ENCODE measurements around the gene GRIA3.
A peak's percentile ranks its signal among the peaks of the same experiment; 100 is the strongest.

The GRIA3 gene

DNA sequence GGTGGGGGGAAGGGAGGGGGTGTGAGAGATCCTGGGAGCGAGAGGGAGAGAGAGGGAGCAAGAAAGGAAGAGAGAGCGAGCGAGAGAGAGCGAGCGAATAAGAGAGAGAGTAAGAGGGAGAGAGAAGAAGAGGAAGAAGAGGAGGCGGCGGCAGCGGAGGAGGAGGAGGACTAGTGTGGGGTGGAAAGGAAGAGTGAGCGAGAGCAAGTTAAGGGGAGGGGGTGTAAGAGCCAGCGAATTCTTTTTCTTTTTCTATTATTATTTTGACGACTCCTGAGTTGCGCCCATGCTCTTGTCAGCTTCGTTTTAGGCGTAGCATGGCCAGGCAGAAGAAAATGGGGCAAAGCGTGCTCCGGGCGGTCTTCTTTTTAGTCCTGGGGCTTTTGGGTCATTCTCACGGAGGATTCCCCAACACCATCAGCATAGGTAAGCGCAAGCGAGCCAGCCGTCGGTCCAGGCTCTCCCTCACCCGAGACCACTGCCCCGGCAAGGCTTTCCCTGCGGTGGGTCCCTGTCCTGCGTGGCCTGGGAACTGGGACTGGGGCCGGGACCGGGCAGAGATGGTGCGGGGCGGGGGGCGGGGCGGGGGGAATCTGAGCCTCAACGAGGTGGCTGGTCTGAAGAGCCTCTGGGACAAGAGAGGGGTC lies at the start of gene GRIA3:
TSS of gene GRIA3 (plus strand) at position 60 of the 647 bp plus-strand sequence. CDS start at position 318, 258 bp downstream.
- DNase-seq (ENCODE audit: low read depth, low spot score): peak; percentile 45

DNA sequence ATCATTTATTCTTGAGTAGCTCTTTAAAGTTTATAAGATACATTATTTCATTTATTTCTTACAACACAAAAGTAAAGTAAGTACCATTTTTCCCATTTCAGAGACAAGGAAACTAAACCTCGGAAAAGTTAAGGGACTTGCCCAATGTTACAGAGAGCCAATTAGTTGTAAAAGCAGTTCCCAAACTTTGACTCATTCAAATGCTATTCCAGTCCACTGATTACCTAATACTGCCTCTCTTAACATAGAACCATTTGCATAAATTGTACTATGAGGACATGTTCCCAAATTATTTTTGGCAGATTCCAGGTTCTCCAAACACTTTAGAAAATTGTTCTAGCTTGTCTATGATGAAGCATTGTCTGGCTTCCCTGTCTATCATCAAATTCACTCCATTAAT lies 45.6 kb upstream of the GRIA3 start:
- DNase-seq (ENCODE audit: low read depth, low spot score): no peak

DNA sequence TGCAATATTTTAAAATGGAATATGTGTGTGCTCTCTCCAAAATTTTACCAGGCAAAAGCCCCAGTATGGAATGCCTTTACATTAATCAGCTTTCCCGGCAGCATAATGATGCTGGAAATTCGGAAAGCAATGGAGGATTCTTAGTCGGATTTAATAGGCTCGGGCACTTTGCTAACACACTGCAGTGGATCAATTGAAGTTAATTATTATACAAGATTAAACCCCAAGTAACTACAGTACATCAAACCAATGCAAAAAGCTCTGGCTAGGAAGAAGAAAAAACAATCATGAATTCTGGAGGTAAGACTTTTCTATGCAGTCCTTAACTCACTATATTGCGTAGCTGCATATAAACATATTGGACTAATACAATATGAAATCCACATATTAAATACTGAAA lies 43.6 kb upstream of the GRIA3 start:
- no peak for DNase-seq (ENCODE audit: low read depth, low spot score)

DNA sequence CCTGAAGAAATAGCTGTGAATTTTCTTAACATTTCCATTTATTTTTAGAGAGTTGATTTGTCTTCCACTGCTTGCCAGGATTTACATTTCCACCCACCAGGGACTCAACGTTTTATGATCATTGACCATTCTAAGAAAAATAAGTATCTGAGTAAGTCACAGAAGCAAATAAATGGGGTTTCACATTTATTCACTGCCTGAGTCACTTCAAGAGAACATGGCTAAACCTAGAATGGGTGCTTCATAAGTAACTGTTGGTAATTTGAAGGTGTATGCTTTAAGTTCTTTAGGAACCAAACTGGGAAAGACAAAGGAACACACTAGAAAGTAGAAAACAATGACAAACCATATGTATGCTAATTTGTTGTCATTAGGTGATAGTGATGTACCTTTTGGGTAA lies 43.2 kb upstream of the GRIA3 start:
- DNase-seq (ENCODE audit: low read depth, low spot score): no peak

DNA sequence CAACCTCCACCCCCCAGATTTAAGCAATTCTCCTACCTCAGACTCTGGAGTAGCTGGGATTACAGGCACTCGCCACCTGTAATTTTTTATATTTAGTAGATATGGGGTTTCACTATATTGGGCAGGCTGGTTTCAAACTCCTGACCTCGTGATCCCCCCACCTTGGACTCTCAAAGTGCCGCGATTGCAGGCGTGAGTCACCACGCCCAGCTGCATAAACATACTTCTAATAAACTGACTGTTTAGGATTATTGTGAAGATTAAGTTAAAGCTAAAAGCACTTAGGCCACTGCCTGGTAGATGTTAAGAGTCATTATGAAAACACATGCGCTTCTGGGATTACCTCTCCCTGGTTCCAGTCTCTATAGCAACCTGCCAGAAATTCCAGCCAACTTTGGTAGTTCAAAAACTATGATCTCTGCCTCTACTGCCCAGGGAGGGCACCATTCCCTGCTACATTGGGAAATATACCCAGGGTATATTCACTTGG lies 30.2 kb upstream of the GRIA3 start:
- no peak for DNase-seq (ENCODE audit: low read depth, low spot score)

DNA sequence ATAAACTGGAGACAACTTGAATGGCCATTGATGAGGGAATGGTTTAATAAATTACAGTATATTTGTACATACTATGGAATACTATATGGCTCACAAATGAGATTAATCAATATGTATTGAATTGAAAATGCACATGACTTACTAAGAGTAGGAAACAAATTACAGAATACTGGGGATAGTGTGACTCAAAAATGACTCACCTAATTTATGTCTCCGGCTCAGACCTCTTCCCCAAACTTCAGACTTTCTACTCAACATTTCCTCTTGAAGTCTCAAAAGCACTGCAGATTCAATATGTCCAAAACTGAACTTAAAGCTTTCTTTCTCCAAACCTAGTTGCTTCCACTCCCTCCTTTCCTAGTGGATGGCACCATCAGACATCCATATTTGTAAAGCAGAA lies 28.8 kb upstream of the GRIA3 start:
- DNase-seq (ENCODE audit: low read depth, low spot score): no peak

DNA sequence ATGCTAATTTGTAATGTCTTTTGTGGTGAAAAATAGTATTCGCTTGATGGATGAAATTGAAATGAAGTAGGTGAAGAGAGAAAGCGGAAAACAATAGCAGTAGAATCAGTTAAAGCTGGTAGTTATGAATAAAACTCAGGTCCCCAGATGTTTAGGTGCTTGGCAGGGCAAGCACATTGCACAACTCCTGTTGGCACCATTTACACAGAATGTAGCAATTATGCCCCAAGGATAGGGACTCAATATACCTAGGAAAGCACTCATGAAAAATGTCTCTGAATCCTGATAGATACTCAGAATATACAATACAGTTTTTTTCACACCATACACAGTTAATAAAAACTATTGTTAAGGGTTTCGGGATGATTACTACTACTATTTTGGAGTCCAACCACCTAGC lies 26.5 kb upstream of the GRIA3 start:
- DNase-seq (ENCODE audit: low read depth, low spot score): no peak

DNA sequence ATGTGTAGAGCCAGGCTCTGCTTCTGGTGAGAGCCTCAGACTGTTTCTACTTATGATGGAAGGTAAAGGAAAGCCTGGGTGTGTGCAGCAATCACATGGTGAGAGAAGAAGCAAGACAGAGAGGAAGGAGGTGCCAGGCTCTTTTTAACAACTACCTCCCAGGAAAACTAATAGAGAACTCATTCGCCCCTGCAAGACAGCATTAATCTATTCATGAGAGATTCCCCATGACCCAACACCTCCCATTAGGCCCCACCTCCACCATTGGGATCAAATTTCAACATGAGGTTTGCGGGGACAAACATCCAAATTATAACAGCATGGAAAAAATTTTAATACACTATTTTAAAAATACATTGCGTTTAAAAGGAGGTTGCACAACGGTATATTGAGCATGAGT lies 24.7 kb upstream of the GRIA3 start:
- DNase-seq (ENCODE audit: low read depth, low spot score): no peak

DNA sequence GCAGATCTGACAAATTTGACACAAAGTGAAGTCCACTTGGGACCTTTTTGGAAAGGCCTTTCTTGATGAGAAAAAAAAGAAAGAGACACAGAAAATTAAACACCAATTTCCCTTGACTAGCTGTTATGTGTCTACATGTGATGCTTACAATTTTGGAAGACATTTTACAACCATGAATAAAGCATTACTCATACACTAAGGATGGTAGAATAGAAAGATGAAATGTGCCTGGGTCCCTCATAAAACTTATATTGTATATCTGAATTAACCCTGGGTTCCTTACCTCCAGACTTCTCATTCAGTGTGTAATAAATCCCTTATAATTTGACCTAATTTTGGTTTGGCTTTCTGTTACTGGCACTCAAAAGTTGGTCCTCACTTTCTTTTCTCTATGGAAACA lies 16.5 kb upstream of the GRIA3 start:
- no peak for DNase-seq (ENCODE audit: low read depth, low spot score)

DNA sequence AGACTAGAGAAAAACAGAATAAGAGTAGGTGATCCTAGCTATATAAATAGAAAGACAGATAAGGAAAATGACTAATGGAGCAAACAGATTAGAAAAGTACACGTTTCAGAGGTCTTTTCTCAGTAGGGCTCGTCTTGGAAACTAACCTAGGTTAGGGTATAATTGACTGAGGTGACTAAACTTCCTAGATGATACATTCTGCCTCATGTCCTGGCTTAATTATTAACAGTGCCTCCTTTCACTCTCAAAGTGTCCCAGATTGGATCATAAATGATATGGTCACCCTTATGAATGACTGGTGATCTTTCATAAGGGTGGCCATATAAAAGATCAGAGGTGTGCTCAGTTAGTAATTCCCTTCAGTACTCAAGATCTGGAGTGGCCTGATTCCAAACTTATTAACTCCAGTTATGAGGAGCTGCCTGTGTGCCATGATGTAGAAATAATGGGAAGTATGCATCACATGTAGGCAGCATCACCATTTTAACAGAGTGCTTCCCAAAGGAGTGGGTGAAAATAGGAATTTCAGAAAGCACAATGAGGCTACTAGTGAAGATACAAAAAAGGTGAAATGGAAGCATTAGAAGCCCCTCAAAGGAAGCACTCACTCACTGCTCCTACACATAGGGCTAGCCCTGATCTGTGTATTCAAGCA lies 14.7 kb upstream of the GRIA3 start:
- no peak for DNase-seq (ENCODE audit: low read depth, low spot score)

DNA sequence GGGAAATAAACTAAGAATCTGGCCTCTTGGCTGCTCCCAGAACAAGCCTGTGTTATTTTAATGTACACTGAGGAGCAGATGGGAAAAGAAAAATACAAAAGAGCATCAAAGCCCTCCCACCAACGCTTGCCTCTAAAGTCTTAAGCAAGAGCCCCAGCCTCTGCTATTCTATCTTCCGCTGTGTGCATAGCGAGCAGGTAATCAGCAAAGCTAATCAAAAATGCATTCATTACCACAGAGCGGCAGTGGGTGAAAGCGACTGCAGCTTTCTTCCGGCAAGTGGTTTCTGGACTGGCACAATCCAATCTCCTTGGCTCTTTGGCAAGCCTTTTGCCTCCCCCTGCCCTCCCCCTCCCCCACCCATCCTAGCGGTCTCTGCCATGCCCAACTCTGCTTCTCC lies 13.5 kb upstream of the GRIA3 start:
- DNase-seq (ENCODE audit: low read depth, low spot score): no peak

DNA sequence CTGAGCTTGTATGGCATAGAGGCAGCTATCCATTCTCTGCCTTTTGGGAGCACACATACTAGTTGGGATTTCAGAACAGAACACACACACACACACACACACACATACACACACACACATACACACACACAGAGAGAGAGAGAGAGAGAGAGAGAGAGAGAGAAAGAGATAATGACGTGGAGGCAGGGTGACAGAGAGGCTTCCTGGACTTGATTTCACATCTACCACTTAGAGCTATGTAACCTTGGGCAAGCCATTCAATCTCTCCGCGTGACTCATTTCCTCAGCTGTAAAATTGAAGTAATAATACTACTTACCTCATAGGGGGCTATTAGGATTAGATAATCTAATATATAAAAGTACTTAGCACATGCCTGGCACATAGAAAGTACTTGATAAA lies 12.3 kb upstream of the GRIA3 start:
- DNase-seq (ENCODE audit: low read depth, low spot score): no peak

DNA sequence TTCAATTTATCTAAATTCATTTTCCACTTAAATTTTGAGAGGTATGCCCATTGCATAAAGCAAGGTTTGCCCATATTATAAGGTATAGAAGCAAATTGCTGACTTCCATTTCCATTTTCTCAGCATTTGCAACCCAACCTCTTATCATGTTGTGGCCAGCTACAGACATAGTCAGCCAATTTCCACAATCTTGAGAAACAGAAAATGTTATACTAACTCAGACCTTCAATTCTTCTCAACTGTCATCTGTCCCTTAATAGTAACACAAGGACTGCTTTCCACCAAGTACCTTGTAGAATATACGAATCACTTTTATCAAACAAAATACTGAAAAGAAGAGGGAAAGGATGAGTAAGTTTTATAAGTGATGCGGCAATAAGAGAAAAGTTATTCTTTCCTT lies 11.2 kb upstream of the GRIA3 start:
- DNase-seq (ENCODE audit: low read depth, low spot score): no peak

DNA sequence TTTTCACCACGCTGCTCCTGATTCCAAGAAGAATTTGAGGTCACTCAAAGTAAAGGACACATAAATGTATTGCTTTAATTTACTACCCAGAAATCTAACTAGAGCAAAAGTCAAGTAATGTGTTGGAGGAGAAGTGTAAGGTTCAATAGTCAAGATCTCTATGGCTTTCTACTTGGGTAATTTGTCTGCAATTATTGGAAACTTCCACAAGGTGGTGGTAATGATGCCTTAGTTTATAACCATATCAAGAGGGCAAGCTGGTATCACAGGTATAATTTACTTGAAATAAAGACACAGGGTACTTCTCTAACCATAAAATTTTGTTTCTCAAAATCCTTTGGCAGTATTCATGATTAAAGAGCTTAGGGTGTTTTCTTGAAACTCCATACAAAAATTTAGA lies 10.2 kb upstream of the GRIA3 start:
- no peak for DNase-seq (ENCODE audit: low read depth, low spot score)

DNA sequence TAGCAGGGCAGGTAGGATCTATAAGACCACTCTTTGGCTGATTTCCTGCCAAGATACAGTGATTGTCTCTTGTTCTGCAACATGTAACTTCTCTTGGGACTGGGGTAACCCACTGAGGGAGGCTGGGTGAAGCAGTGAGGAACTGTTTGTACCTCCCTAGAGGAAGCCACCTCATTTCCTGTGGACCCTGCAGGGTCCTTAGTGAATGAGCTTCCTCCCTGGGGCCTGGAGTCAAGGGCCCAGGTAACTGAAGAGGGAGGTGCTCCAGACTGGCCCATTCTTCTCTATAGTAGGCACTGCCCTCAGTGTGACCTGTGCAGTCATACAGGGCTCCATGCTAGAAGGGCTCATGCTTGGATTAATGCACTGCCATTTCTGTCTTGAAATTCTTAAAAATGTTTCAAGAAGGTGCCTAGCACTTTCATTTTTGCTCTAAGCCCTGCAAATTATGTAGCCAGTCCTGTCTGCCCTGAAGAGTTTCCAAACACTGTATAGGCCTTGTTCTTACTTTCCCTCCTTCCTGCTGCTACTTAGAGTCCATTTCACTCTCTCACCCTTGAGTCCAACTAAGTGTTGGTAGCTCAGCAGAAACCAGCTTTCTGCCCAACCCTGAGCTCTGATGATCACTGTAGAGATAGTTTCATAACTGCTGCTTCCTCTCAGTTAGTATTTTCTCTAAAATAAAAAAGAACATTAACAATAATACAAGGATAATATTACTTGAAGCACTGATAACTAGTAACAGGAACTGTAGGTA lies 8.5 kb upstream of the GRIA3 start:
- DNase-seq (ENCODE audit: low read depth, low spot score): no peak

DNA sequence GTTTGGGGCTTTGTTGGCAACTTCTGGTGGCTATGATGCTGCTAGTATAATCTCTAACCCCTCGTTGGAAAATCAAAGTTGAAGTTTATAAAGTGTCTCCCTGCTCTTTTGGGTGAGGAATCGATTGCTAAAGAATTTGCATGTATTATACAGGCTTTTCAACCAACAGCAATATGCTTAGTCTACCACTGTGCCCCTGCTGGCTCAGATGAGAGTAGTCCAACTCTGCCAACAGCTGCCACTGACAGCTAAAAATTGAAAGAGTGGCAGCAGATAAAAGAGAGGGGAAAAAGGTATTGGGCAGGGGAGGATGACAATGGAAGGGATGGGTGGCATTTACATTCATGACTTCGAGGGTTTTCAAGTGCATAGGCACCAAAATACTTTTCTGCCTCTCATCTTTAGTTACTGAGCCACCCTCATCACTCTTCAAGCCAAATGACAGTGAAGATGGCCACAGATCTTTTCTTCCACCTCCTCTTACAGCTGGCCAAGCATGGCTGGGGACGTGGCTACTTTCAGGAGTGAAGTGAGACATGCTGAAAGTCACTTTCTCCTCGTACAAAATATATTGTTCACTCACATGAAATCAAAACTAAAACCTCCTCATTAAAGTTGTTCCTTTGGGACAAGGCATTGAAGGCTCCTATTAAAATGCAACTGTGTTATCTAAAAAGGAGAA lies 2.7 kb upstream of the GRIA3 start:
- DNase-seq (ENCODE audit: low read depth, low spot score): no peak

DNA sequence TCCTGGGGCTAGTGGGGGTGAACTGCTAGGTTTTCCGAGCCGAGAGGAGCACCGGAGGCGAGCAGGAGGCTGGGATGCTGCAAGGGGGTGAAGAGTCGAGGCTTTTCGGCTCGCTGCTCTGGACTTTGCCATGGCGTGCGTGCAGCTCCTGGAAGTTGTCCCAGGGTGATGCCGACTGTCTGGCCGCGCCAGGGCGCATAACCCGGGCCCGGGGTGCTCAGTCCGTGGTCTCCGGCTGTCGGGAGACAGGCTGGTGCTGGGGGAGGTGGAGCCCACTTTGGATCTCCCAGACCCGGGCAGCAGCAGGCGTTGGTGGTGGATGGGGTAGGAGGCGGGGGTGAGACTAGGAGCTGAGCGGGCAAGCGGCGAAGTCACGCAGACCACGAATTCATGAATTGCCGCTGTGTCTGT lies 793 bp downstream of the GRIA3 start:
- DNase-seq (ENCODE audit: low read depth, low spot score): peak; percentile 44

DNA sequence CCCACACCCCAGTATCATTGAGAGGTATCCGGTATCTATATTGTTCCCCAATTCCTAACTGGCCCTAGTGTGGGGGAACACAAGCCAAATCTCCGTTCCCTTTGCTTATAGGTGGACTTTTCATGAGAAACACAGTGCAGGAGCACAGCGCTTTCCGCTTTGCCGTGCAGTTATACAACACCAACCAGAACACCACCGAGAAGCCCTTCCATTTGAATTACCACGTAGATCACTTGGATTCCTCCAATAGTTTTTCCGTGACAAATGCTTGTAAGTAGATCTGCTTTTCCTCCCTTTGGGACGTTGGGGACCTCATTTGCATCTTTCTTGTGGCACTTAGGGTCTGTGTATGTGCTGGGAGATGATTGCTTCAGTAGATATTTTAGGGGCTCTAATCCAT lies 1.6 kb downstream of the GRIA3 start:
- no peak for DNase-seq (ENCODE audit: low read depth, low spot score)

DNA sequence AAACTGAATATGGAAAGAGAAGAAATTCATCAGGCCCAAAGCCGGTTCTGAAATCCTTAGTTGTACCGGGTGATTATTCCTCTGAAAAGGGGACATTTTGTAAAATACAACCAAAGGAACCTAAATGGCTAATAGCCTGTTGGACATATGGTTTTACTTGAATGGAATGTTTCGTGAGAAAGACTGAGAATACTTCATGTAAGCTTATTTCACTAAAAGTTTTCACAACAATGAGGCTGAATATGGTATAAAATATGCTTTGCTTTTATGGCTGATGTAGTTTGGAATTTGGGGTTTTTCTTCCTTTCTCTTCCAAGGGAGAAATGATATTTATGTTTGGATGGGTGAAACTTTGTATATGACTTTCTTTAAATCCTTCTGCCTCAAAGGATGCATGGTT lies 2.7 kb downstream of the GRIA3 start:
- DNase-seq (ENCODE audit: low read depth, low spot score): no peak

DNA sequence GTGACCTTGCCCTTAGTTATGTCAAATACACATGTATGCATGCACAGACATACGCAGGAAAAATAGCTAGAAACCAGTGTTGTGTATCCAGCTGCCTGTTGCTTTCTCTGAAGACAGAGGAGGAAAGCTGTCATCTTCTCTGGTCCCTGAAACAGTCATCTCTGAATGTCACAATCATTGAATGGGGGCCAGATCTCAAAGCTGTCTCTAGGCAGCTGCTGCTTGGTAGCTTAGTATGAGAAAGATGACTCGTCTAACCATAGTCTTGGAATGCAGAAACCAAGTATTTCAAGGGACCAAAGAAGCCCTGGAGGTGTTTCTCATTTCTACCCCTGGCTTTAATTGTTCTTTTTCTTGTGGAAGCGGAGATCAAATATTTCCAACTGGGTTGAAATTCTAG lies 4.0 kb downstream of the GRIA3 start:
- DNase-seq (ENCODE audit: low read depth, low spot score): no peak

DNA sequence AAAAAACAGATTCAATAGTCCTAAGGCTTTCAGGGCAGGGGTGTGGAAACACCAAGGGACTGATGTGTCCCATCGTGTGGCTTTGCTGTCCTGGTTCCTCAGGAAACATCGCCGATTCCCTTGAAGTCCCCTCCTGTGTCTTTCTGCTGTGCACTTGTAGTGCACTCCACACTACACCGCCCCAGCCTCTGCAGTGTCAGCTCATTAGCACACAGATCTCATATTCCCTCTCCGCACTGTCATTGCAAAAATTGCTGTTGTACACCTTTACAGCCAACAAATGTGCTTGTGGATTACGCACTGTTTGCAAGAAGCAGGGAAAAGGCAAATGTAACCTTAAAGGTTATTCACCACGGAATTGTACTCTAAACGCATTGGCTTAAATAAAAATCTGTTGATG lies 5.3 kb downstream of the GRIA3 start:
- no peak for DNase-seq (ENCODE audit: low read depth, low spot score)

DNA sequence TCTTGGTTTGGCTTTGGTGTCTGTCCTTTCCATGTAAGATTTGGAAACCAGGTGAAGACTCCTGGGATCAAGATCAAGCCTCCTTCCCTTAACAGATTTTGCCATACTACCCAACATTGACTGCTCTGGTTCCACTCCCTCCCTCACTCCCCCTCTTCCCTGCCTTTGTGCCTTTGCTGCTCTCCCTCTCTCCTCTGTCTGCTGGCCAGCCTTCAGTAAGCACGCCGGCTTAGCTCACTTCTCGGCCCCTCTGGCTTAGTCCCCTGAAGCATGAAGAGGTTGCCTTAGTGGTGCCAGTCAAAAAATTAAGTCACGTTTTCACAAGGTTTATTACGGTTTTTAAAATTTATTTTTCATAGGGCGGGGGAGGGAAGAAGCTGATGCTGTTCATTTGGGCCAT lies 6.0 kb downstream of the GRIA3 start:
- no peak for DNase-seq (ENCODE audit: low read depth, low spot score)
